DMS 273 (cell line): ENCODE data around the gene ASPM.
"Not testable (repeated sequence)": the region's sequence is repeated elsewhere in the genome, so short reads cannot be mapped to it uniquely, and the experiment has no call there.

ENCODE experiments used
- DNase-seq: peaks from one replicate; lab custom pipeline; 2025; ENCODE audit not compliant: unreplicated experiment; lab: John Stamatoyannopoulos, UW

Gene ASPM

DNA sequence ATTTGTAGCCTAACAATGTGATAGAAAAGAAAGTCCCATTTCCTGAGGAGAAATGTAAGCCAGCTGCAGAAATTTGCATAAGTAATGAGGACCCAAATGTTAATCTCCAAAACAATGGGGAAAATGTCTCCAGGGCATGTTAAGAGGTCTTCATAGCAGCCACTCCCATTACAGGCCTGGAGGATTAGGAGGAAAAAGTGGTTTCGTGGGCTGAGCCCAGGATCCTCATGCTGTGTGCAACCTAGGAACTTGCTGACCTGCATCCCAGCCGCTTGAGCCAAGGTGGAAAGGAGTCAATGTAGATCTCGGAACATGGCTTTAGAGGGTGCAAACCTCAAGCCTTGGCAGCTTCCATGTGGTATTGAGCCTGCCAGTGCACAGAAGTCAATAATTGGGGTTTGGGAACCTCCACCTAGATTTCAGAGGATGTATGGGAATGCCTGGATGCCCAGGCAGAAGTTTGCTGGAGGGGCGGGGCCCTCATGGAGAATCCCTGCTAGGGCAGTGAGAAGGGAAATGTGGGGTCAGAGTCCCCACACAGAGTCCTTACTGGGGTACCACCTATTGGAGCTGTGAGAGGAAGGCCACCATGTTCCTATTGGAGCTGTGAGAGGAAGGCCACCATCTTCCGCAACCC, 65.2 kb downstream of the ASPM start:
- DNase-seq, result no peak

DNA sequence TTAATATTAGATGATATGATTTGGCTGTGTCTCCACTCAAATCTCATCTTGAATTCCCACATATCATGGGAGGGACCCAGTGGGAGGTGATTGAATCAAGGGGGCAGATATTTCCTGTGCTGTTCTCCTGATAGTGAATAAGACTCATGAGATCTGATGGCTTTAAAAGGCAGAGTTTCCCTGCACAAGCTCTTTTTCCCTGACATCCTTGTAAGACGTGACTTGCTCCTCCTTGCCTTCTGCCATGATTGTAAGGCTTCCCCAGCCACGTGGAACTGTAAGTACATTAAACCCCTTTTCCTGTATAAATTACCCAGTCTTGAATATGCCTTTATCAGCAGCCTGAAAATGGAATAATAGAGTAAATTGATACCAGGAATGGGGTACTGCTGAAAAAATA, 66.1 kb downstream of the ASPM start:
- DNase-seq, result no peak

DNA sequence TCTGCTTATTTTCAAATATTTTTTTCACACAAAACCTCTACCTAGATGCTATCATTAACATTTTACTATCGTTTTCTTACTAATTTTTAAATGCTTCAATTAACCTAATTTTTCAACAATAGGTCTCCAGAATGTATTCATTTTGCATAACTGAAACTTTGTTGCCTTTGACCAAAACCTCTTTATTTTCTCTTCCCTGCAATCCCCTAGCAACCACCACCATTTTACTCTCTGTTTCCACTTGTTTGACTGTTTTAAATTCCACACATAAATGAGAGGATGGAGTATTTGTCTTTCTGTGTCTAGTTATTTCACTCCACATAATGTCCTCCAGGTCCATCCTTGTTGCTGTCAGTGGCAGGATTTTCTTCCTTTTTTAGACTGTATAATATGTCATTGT, 69.9 kb downstream of the ASPM start:
- no peak for DNase-seq

DNA sequence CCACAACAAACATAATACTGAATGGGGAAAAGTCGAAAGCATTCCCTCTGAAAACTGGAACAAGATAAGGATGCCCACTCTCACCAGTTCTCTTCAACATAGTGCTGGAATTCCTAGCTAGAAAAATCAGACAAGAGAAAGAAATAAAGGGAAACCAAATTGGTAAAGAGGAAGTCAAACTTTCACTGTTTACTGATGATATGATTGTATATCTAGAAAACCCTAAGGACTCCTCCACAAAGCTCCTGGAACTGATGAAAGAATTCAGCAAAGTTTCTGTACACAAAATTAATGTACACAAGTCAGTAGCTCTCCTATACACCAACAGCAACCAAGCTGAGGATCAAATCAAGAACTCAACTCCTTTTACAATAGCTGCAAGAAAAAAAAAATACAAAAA, 72.5 kb downstream of the ASPM start:
- DNase-seq, result no peak

DNA sequence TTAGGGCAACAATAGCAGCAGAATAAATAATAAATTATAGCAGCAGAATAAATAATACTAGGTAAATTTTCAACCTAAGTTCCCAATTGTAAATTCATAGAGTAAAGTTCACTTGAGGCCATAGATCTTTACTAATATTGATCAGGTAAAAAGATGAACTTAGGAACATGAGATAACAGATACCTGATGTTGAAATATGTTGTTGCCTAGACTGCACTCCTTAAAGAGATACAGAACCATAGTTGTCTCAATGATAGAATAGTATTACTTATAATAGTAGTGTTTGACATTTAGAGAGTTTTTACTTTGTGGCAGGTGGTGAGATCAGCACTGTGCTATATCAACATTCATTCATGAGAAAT, 79.0 kb downstream of the ASPM start:
- no peak for DNase-seq

GRCh38 chr1:197066719-197067456, 79.6 kb downstream of the ASPM start, which contains the start of gene F13B:
Gene F13B, minus strand, starts transcription at chr1:197067260. Its CDS starts 37 bp downstream, at chr1:197067223.
- no peak for DNase-seq

GRCh38 chr1:197066277-197066676, 80.2 kb downstream of the ASPM start:
- no peak for DNase-seq

DNA sequence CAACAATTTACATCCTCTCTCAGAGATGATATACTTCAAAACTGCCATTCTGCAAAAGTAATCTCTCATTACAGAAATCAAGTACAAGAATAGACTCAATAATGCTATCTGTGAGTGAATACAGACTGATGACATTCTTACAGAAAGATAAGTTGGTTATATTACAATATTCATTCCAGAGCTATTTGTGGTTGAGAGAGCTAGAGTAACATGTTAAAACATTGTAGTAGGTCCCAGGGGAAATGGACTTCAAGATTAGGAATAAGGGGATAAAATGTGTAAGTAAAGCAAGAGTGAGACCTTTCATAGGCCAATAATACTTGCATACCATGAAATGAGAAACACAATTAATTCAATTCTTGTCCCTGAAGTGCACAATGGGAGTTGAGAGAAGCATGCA, 80.9 kb downstream of the ASPM start:
- no peak for DNase-seq

- no peak for DNase-seq
These were observed 83.3 kb downstream of the ASPM start for GRCh38 chr1:197063212-197063611.

DNA sequence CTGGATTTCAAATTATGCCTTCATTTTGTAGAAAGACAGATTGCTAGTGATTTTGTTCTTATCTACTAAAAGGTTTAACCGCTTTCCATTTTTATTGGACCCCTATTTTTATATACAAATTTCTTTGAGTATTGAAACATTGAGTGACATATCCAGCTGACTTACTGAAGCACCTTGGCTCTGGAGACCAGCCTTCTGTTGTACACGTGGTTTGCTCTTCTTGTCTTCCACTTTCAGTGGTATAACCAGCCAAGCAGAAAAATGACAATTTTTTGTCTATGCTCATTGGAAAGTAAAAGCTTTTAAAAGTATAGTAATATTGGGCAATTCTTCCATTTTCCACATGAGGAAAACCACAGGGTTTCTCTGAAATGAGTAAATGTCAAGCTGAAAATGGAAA, 83.8 kb downstream of the ASPM start:
- DNase-seq, result no peak

GRCh38 chr1:197049100-197049499, 97.4 kb downstream of the ASPM start:
- no peak for DNase-seq

DNA sequence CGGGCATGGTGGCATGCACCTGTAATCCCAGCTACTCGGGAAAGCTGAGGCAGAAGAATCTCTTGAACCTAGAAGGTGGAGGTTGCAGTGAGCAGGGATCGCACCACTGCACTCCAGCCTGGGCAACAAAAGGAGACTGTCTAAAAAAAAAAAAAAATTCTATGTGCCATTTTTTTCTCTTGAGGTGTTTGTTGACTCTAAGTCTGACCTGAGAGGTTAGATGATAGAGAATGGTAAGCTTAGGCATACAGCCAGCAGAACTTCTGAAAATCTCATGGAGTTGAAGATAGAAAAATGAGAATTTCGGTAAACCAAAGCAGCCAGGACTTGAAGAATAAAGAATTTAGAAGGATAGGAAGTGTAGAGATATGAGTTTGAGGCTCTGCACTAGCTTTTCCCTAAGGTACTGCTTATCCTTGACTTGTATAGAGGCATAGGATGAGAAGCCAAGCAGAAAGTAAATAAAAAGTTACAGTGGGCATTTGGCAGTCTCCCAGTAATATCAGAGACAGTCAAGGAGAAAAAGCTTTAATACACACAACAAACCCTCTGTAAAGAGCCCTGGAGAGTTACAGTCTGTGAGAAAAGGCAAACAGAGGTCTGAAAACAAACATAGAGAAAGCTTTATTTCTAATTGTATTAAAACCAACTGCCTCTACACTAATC, 103.7 kb downstream of the ASPM start:
- DNase-seq, result no peak

DNA sequence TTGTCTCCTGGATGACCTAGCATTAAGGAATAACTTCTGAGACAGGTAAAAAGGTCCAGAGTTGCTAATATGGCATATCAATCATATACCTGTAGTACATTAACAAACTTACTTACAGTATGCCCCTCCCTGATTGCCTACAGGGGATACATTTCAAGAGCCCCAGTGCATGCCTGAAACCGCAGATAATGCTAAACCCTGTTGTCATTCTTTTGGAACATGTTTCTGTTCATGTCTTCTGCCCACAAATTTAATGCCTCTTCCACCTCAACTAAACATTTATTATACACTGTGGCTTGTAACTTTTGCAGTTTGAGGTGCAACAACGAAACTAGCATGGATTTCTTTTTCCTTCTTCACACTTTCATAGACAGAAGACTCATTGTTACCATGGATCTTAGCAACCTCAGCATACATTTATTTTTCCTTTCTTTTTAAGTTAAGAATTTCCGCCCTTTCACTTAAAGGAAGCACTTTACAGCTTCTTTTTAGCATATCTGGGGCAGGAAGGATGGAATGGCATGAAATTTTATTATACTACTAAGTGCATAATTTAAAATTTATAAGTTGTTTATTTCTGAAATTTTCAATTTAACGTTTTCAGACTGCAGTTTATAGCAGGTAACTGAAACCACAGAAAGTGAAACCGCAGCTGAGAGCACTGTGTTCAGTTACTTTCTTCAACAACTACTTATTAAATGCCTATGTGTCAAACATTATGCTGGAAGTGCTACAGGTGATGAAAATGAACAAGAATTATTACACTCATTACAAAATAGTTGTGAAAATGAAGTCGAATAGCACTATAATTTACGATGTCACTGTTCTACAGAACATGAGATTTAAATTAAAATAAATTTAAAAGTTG, 104.7 kb downstream of the ASPM start:
- no peak for DNase-seq

DNA sequence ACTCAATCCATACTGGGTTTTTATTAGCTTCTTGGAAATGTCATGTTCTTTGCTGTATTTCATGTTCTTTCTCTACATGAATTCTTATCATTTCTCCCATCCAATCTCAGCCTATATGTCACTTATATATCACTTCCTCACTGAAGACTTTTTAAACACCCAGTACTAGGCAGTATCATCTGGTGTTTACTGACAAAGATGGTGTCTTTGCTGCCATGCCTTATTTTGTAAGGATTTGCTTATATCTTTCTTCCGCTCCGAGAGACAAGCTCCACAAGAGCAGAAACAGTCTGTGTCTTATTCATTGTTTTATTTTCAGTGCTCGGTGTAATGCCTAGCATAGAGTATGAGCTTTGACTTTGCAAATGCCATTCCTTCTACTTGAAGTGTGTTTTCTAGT, 109.6 kb downstream of the ASPM start:
- no peak for DNase-seq

DNA sequence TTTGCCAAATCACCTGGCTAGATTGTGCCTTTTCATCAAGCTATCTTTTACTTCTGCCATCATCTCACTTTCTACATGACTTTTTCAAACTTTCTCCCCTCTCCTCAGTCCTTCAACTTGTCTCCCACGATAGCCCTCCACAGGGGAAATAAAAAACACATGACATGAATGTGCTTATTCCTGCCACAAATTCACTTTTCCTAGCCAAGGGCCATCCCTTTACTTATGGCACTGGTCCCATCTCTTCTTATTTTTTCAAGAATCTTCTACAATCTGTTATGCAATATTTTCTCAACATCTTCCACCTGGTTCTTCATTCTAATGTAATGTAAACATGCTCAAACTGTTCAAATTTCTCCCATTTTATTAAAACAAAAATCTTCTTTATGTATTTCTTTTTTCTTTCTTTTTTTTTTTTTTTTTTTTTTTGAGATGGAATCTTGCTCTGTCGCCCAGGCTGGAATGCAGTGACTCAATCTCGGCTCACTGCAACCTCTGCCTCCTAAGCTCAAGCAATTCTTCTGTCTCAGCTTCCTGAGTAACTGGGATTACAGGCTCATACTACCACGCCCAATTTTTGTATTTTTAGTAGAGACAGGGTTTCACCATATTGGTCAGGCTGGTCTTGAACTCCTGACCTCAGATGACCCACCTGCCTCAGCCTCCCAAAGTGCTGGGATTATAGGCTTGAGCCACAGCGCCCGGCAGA, 111.7 kb downstream of the ASPM start:
- DNase-seq, result not testable (repeated sequence)
